ENCODE data around the gene SH3PXD2A. TPM values are rescaled to one million over a fixed set of nuclear protein-coding genes. Genes with fewer than 3 reads are reported as not detected.
"Not testable (repeated sequence)": the region's sequence is repeated elsewhere in the genome, so short reads cannot be mapped to it uniquely, and the experiment has no call there.

Gene SH3PXD2A
- total and polyA plus RNA-seq, 3 donors from 2014 or later: 10.8 to 12.1 (median 12.0) TPM

- no peak for DNase-seq
- no peaks in the 10 kb centered on the region for H3K9me3 ChIP-seq
- H3K4me1 ChIP-seq: peaks cover 5% of the 10 kb centered on the region
- 85 to 91% methylated on average over 6 of the region's 6 CpGs for WGBS, 2 donors
- intact Hi-C loops (cut with DNase I; ENCODE audit: low total_unique reads): no loop called here
- no peak overlapping the region for H3K27ac ChIP-seq
- no peak for TF ChIP-seq POLR2A (IDR thresholded peaks at IDR 0.05)
- no peak for TF ChIP-seq CTCF (IDR thresholded peaks at IDR 0.05)
- H3K4me3 ChIP-seq: no peak overlapping the region
- H3K27me3 ChIP-seq: no peaks in the 10 kb centered on the region
- no peaks in the 10 kb centered on the region for H3K36me3 ChIP-seq (ENCODE audit: low read depth, missing control alignments)
Observed at GRCh38 chr10:103816431-103816830, 38.9 kb downstream of the SH3PXD2A start.

- WGBS, 2 donors: 67 to 72% methylated on average over 4 of the region's 4 CpGs
- Histone ChIP-seq H3K27ac (no peak overlapping the region), H3K4me3 (no peak overlapping the region), H3K9me3 (no peaks in the 10 kb centered on the region), H3K4me1 (no peaks in the 10 kb centered on the region), H3K27me3 (no peaks in the 10 kb centered on the region), H3K36me3 (ENCODE audit: low read depth, missing control alignments) (no peaks in the 10 kb centered on the region)
- no peak for DNase-seq
- TF ChIP-seq CTCF (IDR thresholded peaks at IDR 0.05) (no peak), POLR2A (IDR thresholded peaks at IDR 0.05) (no peak)
- intact Hi-C loops (cut with DNase I; ENCODE audit: low total_unique reads): no loop called here
Observed at GRCh38 chr10:103814626-103815370, 40.6 kb downstream of the SH3PXD2A start.

GRCh38 chr10:103814105-103814504 is 41.3 kb downstream of the SH3PXD2A start:
- no peak overlapping the region for H3K4me3 ChIP-seq
- intact Hi-C loops (cut with DNase I; ENCODE audit: low total_unique reads): no loop called here
- no peak for DNase-seq
- no peak for TF ChIP-seq CTCF (IDR thresholded peaks at IDR 0.05)
- TF ChIP-seq POLR2A (IDR thresholded peaks at IDR 0.05): no peak
- no peaks in the 10 kb centered on the region for H3K36me3 ChIP-seq (ENCODE audit: low read depth, missing control alignments)
- no peaks in the 10 kb centered on the region for H3K9me3 ChIP-seq
- WGBS, 2 donors: 50 to 51% methylated on average over 7 of the region's 7 CpGs
- H3K27ac ChIP-seq: no peak overlapping the region
- no peaks in the 10 kb centered on the region for H3K27me3 ChIP-seq
- no peaks in the 10 kb centered on the region for H3K4me1 ChIP-seq

GRCh38 chr10:103813312-103813711 is 42.1 kb downstream of the SH3PXD2A start:
- H3K27me3 ChIP-seq; DNase-seq; H3K4me1 ChIP-seq; H3K36me3 ChIP-seq (ENCODE audit: low read depth, missing control alignments); H3K9me3 ChIP-seq; H3K4me3 ChIP-seq; H3K27ac ChIP-seq; intact Hi-C loops (cut with DNase I; ENCODE audit: low total_unique reads): not testable (repeated sequence)
- 92 to 94% methylated on average over 4 of the region's 4 CpGs for WGBS, 2 donors

- no peaks in the 10 kb centered on the region for H3K9me3 ChIP-seq
- no peaks in the 10 kb centered on the region for H3K36me3 ChIP-seq (ENCODE audit: low read depth, missing control alignments)
- no peaks in the 10 kb centered on the region for H3K27me3 ChIP-seq
- no peak for DNase-seq
- no peaks in the 10 kb centered on the region for H3K4me1 ChIP-seq
- intact Hi-C loops (cut with DNase I; ENCODE audit: low total_unique reads): no loop called here
- no peak overlapping the region for H3K27ac ChIP-seq
- H3K4me3 ChIP-seq: no peak overlapping the region
- 71 to 83% methylated on average over 4 of the region's 4 CpGs for WGBS, 2 donors
- no peak for TF ChIP-seq POLR2A (IDR thresholded peaks at IDR 0.05)
- no peak for TF ChIP-seq CTCF (IDR thresholded peaks at IDR 0.05)
Observed at GRCh38 chr10:103812432-103812831, 42.9 kb downstream of the SH3PXD2A start.
